Ascending aorta (tissue), 2 donors: ENCODE measurements around the gene LHX8. TPM values are rescaled to one million over a fixed set of nuclear protein-coding genes. Genes with fewer than 3 reads are reported as not detected.

ENCODE experiments used
- DNase-seq, 2 donors: peaks; one replicate each; pipeline ENCODE4 v3.0.0-alpha.2; 2019; ENCODE audit warnings: low spot score in 2 of 2
- H3K27ac ChIP-seq, 2 donors: fragments of 200-600 bp; sonication (generic); one replicate each; pipeline ENCODE4 v1.5.1; 2016 to 2017; ENCODE audit warnings: mild to moderate bottlenecking in 1 of 2
- H3K27me3 ChIP-seq: fragments of 200-600 bp; sonication (generic); one replicate; pipeline ENCODE4 v1.5.1; 2017
- H3K36me3 ChIP-seq, 2 donors: fragments of 200-600 bp; sonication (generic); one replicate each; pipeline ENCODE4 v1.5.1; 2016
- H3K4me1 ChIP-seq, 2 donors: fragments of 200-600 bp; sonication (generic); one replicate each; pipeline ENCODE4 v1.5.1; 2016 to 2017; ENCODE audit warnings: mild to moderate bottlenecking in 1 of 2
- H3K4me3 ChIP-seq, 2 donors: fragments of 200-600 bp; sonication (generic); one replicate each; pipeline ENCODE4 v1.5.1; 2016 to 2017; ENCODE audit warnings: mild to moderate bottlenecking in 1 of 2
- H3K9me3 ChIP-seq, 2 donors: fragments of 200-600 bp; sonication (generic); one replicate each; pipeline ENCODE4 v1.5.1; 2016
- CTCF ChIP-seq, 3 experiments: fragments of 200-600 bp in 2 of 3; fragments of 450-650 bp in 1 of 3; sonication (generic) in 2 of 3; IDR thresholded peaks; one replicate each; pipeline ENCODE4 v1.5.1; 2016 to 2019; ENCODE audit warnings: antibody characterized with exemption in 3 of 3, mild to moderate bottlenecking in 1 of 3, moderate library complexity in 1 of 3
- intact Hi-C: fragments of 100-400 bp; cut with DNase I; formaldehyde crosslinking; loops from one replicate; pipeline ENCODE4 v1.15.1; 2023
- total RNA-seq: library from RNA; depleted of rRNA; stranded (reverse); fragments of >200 nt; gene quantifications from one replicate; pipeline ENCODE4 v1.1.0, GENCODE V29; 2016

Gene LHX8
- total RNA-seq, 1 donor from 2014 or later = not detected

- peaks cover 6% of the 10 kb centered on the region in 2 donors for H3K4me1 ChIP-seq
- DNase-seq = no peak
- no peak overlapping the region for H3K27ac ChIP-seq
- peak overlapping the region; percentile 42 to 52 for H3K4me3 ChIP-seq
- no peaks in the 10 kb centered on the region for H3K36me3 ChIP-seq
- intact Hi-C loops = no loop called here
- no peaks in the 10 kb centered on the region for H3K9me3 ChIP-seq
- peaks cover 32% of the 10 kb centered on the region for H3K27me3 ChIP-seq
- TF ChIP-seq CTCF (IDR thresholded peaks at IDR 0.05) = no peak
These were observed 1.5 kb downstream of the LHX8 start for GRCh38 chr1:75135573-75136194.

- no peak for DNase-seq
- H3K27ac ChIP-seq = no peak overlapping the region
- H3K27me3 ChIP-seq = peaks cover 32% of the 10 kb centered on the region
- H3K4me1 ChIP-seq = peaks cover 6% of the 10 kb centered on the region in 2 donors
- TF ChIP-seq CTCF (IDR thresholded peaks at IDR 0.05) = no peak
- peak overlapping the region; percentile 42 to 52 for H3K4me3 ChIP-seq
- intact Hi-C loops = no loop called here
- no peaks in the 10 kb centered on the region for H3K36me3 ChIP-seq
- H3K9me3 ChIP-seq = no peaks in the 10 kb centered on the region
These were observed 2.1 kb downstream of the LHX8 start for GRCh38 chr1:75136195-75136815.

GRCh38 chr1:75136921-75137641, 2.9 kb downstream of the LHX8 start:
- Histone ChIP-seq H3K4me1 (peaks cover 6% of the 10 kb centered on the region in 2 donors), H3K36me3 (no peaks in the 10 kb centered on the region), H3K9me3 (no peaks in the 10 kb centered on the region), H3K27ac (no peak overlapping the region), H3K4me3 (peak overlapping the region in 1 of 2 donors; percentile 52), H3K27me3 (peaks cover 30% of the 10 kb centered on the region)
- no peak for TF ChIP-seq CTCF (IDR thresholded peaks at IDR 0.05)
- no peak for DNase-seq
- intact Hi-C loops = no loop called here

GRCh38 chr1:75152092-75152491, 17.9 kb downstream of the LHX8 start:
- TF ChIP-seq CTCF (IDR thresholded peaks at IDR 0.05) = no peak
- intact Hi-C loops = no loop called here

GRCh38 chr1:75159154-75159553, 25.0 kb downstream of the LHX8 start:
- intact Hi-C loops = no loop called here
- H3K9me3 ChIP-seq = no peaks in the 10 kb centered on the region
- H3K36me3 ChIP-seq = no peaks in the 10 kb centered on the region
- H3K4me1 ChIP-seq = no peaks in the 10 kb centered on the region
- no peak for DNase-seq
- no peak overlapping the region for H3K4me3 ChIP-seq
- H3K27me3 ChIP-seq = no peaks in the 10 kb centered on the region
- no peak for TF ChIP-seq CTCF (IDR thresholded peaks at IDR 0.05)
- no peak overlapping the region for H3K27ac ChIP-seq

More at GRCh38 chr1:75152092-75152491, 17.9 kb downstream of the LHX8 start:
- Histone ChIP-seq H3K9me3 (no peaks in the 10 kb centered on the region), H3K36me3 (no peaks in the 10 kb centered on the region), H3K27me3 (no peaks in the 10 kb centered on the region), H3K27ac (no peak overlapping the region), H3K4me3 (no peak overlapping the region), H3K4me1 (no peaks in the 10 kb centered on the region)
- DNase-seq = no peak
